GM19455 (cell line): ENCODE data around the gene XRCC1.
"Not testable (repeated sequence)": the region's sequence is repeated elsewhere in the genome, so short reads cannot be mapped to it uniquely, and the experiment has no call there.

Source experiments
- ATAC-seq: cut with Tn5 transposase; IDR thresholded peaks from one replicate; pipeline ENCODE4 v1.9.1; 2021; ENCODE audit not compliant: unreplicated experiment

XRCC1 gene

DNA sequence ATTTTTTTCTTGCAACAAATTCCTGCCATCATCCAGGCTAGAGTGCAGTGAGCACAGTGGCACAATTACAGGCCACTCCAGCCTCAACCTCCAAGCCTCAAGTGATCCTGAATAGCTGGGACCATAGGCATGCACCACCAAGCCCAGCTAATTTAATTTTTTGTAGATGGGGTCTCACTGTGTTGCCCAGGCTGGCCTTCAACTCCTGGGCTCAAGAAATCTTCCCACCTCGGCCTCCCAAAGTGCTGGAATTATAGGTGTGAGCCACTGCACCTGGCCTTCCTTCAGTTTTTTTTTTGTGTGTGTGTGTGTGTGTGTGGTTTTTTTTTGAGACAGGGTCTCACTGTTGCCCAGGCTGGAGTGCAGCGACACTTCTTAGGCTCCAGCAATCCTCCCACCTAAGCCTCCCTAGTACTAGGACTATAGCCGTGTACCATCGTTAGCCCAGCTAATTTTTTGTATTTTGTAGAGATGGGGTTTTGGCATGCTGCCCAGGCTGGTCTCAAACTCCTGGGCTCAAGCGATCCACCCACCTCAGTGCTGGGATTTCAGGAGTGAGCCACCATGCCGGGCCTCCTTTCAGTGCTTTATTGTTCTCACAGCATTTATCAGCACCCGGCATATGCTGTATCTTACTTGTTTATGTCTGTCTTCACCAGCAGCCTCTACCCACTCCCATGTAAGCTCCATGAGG, 30.7 kb upstream of the XRCC1 start:
- ATAC-seq = no peak

DNA sequence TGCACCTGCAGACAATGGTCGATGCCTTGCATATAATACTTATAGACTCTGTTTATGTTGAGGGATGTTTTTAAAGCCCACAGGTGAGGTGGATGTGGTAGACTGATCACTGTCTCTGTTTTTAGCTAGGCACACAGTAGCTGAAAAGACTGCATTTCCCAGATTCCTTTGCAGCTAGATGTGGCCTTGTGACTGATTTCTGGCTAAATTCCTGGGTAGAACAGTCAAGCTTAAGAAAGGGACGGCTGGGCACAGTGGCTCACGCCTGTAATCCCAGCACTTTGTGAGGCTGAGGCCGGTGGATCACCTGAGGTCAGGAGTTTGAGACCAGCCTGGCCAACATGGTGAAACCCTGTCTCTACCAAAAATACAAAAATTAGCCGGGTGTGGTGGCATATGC, 25.0 kb upstream of the XRCC1 start:
- not testable (repeated sequence) for ATAC-seq

DNA sequence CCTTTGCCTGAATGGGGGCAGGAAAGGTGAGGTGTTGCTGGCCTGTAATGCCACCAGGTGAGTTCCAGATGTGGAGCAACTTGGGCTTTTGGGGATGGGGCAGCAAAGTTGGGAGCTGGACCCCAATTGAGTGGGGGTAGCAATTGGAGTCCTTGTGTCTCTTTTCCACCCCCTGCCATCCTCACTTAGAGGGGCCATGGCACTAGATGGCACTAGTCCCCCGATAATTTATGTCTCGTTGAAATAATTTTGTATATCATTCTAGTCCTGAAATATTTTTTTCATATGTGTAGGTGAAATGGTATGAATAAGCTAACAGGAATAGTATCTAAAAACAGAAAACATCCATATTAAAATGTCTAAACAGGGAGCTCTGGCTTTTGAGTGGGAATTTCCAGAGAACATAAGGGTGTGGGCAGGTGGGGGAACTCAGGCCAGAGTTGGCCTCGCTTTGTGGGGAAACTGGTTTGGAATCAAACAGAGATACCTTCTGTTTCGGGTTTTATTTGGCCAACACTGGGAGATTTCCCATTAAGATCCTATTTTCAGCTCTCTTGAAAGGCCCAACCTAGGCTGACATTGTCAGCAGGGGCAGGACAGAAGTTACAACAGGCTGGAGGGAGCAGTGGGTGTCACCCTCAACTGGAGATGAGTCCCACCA, 24.4 kb upstream of the XRCC1 start:
- no peak for ATAC-seq

DNA sequence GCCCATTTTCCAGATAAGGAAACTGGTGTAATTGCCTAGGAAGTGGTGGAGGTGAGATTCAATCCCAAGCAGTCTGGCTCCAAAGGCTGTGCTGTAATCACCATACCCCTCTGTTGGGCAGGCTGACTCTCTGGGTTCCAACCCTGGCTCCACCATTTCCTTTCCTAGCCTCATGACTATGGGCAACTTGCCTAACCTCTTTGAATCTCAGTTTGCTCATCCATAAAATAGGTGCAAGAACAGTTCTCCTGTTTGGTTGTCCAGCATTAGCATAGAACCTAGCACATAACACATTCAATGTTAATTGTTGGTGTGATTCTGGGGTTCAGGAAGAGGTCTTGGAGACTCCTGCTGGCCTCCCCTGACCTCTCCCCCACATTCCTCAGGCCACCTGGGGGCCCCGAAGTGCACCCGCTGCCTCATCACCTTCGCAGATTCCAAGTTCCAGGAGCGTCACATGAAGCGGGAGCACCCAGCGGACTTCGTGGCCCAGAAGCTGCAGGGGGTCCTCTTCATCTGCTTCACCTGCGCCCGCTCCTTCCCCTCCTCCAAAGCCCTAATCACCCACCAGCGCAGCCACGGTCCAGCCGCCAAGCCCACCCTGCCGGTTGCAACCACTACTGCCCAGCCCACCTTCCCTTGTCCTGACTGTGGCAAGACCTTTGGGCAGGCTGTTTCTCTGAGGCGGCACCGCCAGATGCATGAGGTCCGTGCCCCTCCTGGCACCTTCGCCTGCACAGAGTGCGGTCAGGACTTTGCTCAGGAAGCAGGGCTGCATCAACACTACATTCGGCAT, 23.3 kb upstream of the XRCC1 start:
- ATAC-seq = no peak

DNA sequence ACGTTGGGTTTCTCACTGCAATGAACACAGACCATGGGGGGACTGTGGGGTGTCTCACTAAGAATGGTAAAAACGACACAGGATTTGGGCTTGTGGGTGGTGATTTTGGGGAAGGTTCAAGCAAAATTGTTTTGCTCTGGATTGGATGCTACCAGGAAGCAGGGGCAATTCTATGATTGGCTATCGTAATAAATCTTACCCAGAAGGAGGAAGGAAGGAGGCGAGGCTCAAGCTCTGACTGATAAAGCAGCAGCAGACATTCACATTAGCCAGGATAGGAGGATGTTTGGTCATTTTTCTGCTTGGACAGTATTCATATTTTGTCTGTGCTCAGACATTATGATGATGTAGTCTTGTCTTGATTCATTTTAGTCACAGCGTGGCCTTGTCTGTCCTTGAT, 22.5 kb upstream of the XRCC1 start:
- no peak for ATAC-seq

DNA sequence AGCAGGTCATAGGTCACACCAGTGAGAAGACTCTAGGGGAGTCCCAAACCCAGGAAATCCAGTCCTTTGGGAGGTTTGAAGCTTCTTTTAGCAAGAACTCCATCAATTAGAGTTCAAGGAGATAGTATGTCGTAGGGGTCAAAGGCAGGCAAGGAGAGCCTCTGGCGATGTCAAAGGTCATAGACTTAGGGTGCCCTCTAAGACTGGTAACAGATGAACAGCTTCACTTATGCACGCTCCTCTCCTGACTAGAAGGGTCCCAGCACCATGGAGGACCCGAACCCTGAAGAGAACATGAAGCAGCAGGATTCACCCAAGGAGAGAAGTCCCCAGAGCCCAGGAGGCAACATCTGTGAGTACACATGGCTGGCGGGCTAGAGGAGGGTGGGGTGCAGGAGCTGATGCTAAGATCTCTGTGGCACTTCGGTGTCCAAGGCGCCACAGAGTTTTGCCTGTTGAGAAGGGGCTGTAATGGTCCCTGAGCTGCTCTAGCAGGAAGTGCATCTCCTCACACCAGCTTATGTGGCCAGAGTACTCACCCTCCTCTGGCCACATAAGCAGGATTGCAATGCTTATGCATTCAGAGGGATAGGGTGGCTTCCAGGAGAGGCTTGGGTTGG, 21.6 kb upstream of the XRCC1 start:
- no peak for ATAC-seq

DNA sequence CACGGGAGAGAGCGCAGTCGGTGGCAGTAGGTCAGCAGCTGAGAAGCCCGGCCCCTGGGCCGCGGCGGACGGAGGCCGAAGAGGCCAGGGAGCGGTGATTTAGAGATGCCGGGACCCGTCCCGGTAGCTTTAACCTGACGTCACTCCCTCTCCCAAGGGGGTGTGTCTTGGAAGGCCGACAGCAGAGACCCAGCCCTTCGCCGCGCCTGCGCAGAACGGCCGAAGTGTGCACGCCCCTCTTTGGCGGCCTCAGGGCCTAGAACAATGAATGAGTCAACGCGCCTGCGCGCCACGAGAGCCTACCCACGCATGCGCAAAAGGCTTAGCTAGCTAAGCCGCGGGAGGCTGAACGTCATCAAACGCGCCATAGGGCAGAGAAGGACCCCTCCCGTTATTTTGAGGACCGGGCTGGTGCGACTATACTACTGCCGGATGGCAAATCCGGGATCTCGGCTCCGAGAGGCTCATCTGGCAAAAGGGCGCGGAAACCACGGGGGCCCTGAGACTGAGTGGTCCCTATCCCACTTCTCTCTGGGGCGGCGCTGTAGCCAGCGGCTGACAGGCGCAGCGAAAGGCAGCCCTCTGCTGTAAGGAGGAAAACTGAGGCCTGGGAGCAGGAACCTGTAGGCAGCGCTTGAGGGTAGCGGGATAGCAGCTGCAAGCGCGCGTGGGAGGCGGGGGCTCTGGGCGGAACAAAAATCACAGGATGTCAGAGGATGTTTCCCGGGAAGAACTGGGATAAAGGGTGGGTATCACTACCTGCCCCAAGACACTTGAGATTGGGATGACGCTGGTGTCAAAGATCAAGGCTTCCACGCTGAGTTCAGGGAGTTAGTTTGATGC, 20.9 kb upstream of the XRCC1 start, which contains the start of the genes IRGQ and ZNF576:
Gene IRGQ (minus strand): TSS at position 136 of the 843 bp plus-strand sequence. CDS start 796 bp downstream, outside the sequence.
Gene ZNF576 (plus strand): TSS at position 597 of the 843 bp plus-strand sequence. CDS start 514 bp downstream, outside the sequence.
- ATAC-seq = peak; percentile 78

DNA sequence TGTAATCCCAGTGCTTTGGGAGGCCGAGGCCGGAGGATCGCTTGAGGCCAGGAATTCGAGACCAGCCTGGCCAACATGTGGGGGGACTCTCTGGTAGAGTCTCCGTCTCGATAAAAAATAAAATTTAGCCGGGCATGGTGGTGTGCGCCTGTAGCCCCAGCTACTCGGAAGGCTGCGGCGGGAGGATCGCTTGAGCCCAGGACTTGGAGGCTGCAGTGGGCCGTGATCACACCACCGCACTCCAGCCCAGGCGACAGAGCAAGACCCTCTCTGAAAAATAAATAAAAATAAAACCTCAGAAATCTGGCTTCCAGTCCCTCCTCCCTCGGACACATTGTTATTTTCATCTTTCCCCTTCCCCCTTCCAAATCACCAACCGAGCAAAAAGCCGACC, 20.3 kb upstream of the XRCC1 start:
- no peak for ATAC-seq

DNA sequence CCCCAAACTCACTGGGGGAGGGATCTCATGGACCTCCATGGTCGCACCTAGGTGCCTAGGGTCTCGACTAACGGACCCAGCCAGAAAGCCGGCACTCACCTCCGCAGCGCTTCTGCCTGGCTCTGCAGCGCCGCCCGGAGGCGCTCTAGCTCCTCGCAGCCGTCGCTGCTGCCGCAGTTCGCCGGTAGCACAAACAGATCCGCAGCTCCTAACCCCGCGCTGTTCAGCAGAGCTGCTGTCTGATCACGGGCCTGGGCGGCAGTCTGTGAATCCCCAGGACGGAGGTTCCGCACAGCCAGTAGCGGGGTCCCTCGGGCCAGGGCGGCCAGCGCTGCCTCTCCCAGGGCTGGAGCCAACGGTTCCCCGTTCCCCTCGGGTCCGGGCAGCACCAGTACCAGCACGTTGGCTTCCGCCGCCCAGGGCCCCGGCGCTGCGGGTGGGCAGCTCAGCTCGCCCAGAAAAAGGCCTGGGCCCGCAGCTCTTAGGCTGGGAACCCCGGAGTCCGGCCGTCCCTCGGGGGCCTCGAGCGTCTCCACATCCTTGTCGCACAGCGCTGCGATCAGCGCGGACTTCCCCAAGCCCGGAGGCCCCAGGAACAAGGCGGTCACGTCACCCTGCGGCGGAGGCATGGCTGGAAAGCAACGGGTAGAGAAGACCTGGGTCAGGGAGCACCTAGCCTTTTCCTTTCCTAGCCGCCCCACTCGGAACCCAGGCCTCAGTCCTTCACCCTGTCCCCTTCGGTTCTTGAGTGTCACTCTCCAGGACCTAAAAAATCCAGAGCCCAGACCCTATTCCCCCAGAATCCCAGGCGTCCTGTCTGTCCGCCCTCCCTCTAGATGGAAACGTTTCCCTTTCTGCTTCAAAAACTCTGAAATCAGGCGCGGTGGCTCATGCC, 19.6 kb upstream of the XRCC1 start:
- no peak for ATAC-seq

DNA sequence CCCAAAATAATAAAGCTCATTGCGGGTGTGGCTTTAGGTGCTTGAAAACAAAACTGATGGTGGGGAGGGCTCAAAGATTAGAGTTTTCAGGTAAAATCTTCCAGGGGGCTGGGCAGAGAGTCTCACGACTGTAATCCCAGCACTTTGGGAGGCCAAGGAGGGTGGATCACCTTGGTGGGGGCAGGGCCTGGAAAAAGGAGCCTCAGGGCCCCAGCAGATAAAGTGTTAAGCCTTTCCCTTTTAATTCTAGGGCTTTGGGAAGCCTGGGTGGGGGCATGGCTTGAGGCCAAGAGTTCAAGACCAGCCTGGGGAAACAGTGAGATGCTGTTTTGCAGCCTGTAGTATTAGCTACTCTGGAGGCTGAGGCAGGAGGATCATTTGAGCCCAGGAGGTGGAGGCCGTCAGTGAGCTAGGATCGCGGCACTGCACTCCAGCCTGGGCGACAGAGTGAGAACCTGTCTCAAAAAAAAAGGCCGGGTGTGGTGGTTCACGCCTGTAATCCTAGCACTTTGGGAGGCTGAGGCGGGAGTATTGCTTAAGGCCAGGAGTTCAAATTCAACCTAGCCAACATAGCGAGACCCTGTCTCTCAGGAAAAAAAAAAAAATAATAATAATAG, 18.9 kb upstream of the XRCC1 start:
- ATAC-seq = no peak

DNA sequence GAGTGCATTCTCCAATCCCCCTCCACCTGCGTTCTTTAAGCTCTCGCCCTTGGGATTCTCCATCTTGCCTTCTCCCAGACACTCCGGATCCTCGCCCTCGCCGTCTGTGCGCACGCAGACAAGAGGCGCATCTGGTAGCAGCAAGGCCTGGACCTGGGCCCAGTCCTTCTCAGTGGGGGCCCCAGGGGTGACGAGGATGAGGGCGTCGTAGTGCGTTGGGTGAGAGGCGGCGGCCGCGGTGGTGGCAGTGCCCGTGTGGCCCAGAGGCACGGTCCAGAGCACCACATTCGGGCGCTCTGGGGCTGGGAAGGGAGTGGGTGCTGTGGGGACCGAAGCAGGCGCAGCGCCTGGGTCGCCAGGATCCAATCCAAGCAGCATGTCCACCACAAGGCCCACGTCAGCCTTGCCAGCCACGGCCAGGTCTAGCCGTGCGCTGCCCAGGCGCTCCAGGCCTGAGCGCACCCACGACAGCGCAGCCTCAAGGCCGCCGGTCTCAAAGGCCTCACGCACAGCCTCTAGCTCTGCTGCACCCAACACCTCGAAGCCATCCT, 17.5 kb upstream of the XRCC1 start:
- ATAC-seq = no peak

DNA sequence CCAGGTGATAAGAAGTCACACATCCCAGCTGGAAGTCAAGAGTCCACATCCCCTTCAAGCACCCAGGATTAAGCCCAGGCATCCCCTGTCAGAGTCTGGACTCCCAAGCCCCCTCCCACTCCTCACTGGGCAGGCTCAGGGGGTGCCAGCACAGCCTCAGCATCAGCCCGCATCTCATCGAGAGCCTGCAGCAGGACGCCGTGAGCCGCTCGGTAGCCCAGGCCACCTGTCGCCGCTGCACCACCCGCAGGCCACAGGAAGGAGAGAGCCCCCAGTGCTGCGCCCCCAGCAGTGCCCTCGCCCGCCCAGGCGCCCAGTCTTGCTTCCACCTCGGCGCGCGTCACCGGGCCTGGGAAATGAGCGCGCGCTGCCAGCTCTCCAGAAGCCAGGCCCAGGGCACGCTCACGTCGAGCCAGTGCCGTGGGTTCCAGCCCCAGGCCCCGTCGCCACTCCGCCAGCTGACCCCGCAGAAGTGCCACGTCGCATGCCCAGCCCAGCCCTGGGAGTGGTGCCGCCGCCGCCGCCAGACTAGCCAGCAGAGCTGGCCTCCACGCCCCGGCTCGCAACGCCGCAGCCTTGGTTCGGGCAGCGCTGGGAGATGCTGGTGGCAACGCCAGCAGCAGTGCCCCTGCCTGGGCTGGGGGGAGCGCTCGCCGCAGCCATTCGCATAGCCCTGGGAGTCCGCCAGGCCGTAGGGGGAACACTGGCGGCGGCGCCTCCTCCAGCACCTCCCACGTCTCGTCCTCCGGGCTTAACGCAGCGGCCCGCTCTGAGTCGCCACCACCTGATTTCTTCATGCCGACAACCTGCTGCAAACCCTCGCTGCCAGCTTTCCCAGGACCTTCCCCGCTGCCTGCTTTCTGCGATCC, 16.8 kb upstream of the XRCC1 start:
- ATAC-seq = no peak

DNA sequence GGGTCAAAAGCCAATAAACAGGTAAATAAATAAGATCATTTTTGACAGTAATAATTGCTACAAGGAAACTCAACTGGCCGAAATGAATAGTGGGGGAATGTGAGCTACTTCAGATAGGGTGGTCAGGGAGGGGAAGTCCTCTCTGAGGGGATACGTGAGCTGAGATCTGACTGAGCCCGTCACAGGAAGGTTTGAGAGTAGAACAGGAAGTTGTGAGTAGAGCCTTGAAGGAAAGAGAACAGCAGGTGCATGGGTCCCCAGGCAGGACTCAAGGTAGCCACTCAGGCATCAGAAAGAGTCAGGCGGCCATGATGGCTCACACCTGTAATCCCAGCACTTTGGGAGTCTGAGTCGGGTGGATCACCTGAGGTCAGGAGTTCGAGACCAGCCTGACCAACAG, 14.4 kb upstream of the XRCC1 start:
- no peak for ATAC-seq

DNA sequence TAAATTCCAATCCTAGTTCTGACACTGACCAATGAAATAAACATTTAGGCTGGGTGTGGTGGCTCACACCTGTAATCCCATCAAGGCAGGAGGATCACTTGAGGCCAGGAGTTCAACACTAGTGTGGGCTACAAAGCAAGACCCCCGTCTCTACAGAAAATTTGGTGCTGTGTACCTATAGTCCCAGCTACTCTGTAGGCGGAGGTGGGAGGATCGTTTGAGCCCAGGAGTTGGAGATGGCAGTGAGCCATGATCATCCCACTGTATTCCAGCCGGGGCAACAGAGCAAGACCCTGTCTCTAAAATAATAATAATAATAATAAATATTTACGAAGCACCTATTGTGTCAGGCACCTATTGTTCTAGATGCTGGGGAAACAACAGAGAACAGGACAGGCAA, 13.9 kb upstream of the XRCC1 start:
- no peak for ATAC-seq

DNA sequence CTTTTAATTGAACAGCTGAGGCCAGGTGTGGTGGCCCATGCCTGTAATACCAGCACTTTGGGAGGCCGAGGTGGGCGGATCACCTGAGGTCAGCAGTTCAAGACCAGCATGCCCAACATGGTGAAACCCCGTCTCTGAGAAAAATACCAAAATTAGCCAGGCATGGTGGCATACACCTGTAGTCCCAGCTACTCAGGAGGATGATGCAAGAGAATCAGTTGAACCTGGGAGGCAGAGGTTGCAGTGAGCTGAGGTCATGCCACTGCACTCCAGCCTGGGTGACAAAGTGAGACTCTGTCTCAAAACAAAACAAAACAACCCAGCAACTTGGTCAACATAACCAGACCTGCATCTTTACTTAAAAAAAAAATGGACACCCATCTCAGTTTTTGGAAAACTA, 11.7 kb upstream of the XRCC1 start:
- ATAC-seq = not testable (repeated sequence)

DNA sequence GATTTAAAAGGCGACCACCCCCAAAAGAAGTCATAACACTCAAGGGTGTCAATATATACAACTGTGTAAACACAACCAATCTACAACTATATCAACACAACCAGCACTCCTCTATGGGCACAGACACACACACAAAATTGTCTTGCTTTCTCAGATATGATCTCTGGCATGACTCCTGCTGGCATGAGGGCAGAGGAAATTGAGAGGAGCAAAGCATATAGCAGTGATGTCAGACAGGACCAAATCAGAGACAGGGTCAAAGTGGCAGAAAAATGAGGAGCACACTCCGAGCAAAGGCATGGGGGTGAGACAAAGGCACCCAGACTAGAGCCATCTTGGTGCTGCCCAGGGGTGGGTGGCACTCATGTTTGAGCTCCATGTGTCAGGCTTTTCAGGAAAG, 11.0 kb upstream of the XRCC1 start:
- ATAC-seq = no peak

DNA sequence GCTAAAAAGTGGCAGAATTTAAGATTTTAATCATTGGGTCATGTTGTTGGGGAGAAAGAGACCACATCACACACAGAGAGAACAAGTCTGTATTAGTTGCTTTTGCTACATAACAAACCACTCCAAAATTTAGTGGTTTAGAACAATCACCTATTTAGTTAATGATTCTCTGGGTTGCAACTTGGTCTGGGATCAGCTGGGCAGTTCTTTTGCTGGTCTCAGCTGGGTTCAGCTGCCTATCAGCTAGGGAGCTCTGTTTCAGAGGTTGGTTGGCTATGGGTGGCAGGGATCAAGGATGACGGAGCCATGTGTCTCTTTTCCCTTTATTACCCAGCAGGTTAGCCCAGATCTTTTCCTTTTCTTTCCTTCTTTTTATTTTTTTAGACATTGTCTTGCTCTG, 9.2 kb upstream of the XRCC1 start:
- ATAC-seq = no peak

DNA sequence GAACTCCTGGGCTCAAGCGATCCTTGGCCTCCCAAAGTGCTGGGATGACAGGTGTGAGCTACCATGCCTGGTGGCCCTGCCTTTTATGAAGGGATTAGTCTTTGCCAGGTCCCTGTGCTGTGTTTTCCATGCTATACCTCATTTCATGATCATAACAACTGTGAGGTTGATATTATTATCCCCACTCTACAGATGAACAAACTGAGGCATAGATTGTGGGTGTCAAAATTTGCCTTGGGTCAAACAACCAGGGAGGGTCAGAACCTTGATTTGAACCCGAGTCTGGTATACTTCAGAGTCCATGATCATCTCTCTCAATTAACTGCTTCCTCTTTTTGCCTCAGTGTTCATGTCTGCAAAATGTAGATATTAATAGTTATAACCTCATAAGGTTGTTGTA, 7.2 kb upstream of the XRCC1 start:
- no peak for ATAC-seq
